Lung (tissue), 12 donors: ENCODE results near the gene FKRP. TPM values are rescaled to one million over a fixed set of nuclear protein-coding genes. Genes with fewer than 3 reads are reported as not detected.

Experiments used
- ATAC-seq: fragments of 200-7000 bp; cut with Tn5 transposase; one replicate; pipeline ENCODE4 v1.9.1; 2020; ENCODE audit warnings: moderate number of reproducible peaks; ENCODE audit not compliant: insufficient read depth, low FRiP score
- DNase-seq, 3 donors: peaks; one replicate each; pipeline ENCODE4 v3.0.0-alpha.2; 2013 to 2017
- H3K27ac ChIP-seq, 2 donors: one replicate each; pipeline ENCODE4 v1.5.1; 2013; ENCODE audit warnings: mild to moderate bottlenecking in 2 of 2, moderate library complexity in 2 of 2, control low read depth in 1 of 2, inconsistent platforms in 1 of 2, low read depth in 1 of 2, low read length in 1 of 2
- H3K27me3 ChIP-seq, 3 donors: one replicate each; pipeline ENCODE4 v1.5.1; 2013; ENCODE audit warnings: low read length in 2 of 3; ENCODE audit not compliant: control insufficient read depth in 3 of 3, insufficient read depth in 3 of 3
- H3K36me3 ChIP-seq, 4 donors: one replicate each; pipeline ENCODE4 v1.5.1; 2013; ENCODE audit warnings: low read length in 4 of 4, mild to moderate bottlenecking in 1 of 4, moderate library complexity in 1 of 4; ENCODE audit not compliant: control insufficient read depth in 4 of 4, insufficient read depth in 4 of 4
- H3K4me1 ChIP-seq, 5 donors: one replicate each; pipeline ENCODE4 v1.5.1; 2013; ENCODE audit warnings: low read length in 5 of 5, mild to moderate bottlenecking in 2 of 5, moderate library complexity in 1 of 5; ENCODE audit not compliant: control insufficient read depth in 5 of 5, insufficient read depth in 5 of 5
- H3K4me3 ChIP-seq: one replicate; pipeline ENCODE4 v1.5.1; 2013; ENCODE audit warnings: mild to moderate bottlenecking, control low read depth, moderate library complexity
- H3K9ac ChIP-seq, 2 donors: one replicate each; pipeline ENCODE4 v1.5.1; 2013; ENCODE audit warnings: low read length in 2 of 2, control low read depth in 1 of 2; ENCODE audit not compliant: insufficient read depth in 1 of 2
- H3K9me3 ChIP-seq, 4 donors: one replicate each; pipeline ENCODE4 v1.5.1; 2013; ENCODE audit warnings: low read length in 3 of 4, mild to moderate bottlenecking in 1 of 4, moderate library complexity in 1 of 4; ENCODE audit not compliant: control insufficient read depth in 4 of 4, insufficient read depth in 3 of 4
- WGBS, 2 donors: extraction: QIAGEN DNeasy Blood & Tissue Kit; methylation state at CpG; one replicate each; pipeline ENCODE4 v1.1.7; 2013; 5-methylcytosine and 5-hydroxymethylcytosine counted together
- polyA plus RNA-seq, 2 donors: library from polyadenylated mRNA; stranded (reverse); fragments of 200-250 nt; gene quantifications; one replicate each; pipeline ENCODE4 v1.2.1, GENCODE V29; 2013
- total RNA-seq, 2 donors: library from RNA; depleted of rRNA in 1 of 2; stranded (reverse); fragments of >200 nt in 1 of 2; gene quantifications; one replicate each; pipeline ENCODE4 v1.2.1, GENCODE V29; 2014 to 2021
- TF ChIP-seq, protein P1 (sequence below): IDR thresholded peaks from 2 replicates; pipeline ENCODE4 v1.5.1; 2012; ENCODE audit warnings: mild to moderate bottlenecking; ENCODE audit errors: control extremely low read depth, extremely low read depth
- donor health status: control.
- donor health status: control.
- donor health status: Bipolar disorder and iron deficiency.
- donor health status: healthy.
- donor health status: DM: yes; HTN: yes; CAD: no.

Gene FKRP
- total and polyA plus RNA-seq, 4 donors, result 10.8 to 23.9 (median 15.2) TPM

DNA sequence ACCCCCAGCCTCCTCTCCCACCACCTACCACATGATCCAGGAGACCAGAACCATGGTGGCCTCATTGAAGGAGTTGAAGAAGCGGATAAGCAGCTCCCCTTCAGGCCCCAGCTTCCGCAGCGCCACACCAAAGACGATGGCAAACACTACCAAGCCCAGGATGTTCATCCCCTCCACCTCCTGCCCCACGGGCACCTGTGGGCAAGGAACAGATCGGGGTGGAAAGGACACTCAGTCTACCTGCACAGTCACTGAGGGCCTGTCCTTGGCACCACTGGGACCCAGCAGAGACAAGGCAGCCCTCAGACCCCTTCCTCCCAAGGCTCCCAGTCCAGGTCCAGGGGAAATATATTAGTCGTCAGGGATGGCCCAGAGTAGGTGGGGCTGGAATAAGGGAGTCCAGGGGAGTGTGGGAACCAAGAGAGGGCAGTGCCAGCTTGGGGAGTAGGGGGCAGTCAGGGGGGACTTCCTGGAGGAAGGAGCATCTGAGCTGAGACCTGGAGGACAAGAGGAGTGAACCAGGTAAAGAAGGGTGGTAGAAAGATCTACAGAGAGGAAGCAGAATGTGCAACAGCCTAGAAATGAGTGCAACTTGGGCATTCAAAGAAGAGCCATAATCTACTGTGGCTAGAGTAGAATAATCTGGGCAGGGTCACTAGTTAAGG lies 36.6 kb downstream of the FKRP start:
- Histone ChIP-seq H3K9ac (no peak overlapping the region), H3K27ac (no peak overlapping the region), H3K4me1 (peaks cover 0 to 32% (median 8%) of the 10 kb centered on the region in 5 donors), H3K9me3 (no peaks in the 10 kb centered on the region), H3K36me3 (peaks cover 0 to 51% (median 43%) of the 10 kb centered on the region in 4 donors), H3K4me3 (no peak overlapping the region), H3K27me3 (no peaks in the 10 kb centered on the region)
- 96 to 98% methylated on average over 7 of the region's 7 CpGs for WGBS, 2 donors
- ATAC-seq, result no peak
- no peak for DNase-seq
- TF ChIP-seq, protein P1, sequence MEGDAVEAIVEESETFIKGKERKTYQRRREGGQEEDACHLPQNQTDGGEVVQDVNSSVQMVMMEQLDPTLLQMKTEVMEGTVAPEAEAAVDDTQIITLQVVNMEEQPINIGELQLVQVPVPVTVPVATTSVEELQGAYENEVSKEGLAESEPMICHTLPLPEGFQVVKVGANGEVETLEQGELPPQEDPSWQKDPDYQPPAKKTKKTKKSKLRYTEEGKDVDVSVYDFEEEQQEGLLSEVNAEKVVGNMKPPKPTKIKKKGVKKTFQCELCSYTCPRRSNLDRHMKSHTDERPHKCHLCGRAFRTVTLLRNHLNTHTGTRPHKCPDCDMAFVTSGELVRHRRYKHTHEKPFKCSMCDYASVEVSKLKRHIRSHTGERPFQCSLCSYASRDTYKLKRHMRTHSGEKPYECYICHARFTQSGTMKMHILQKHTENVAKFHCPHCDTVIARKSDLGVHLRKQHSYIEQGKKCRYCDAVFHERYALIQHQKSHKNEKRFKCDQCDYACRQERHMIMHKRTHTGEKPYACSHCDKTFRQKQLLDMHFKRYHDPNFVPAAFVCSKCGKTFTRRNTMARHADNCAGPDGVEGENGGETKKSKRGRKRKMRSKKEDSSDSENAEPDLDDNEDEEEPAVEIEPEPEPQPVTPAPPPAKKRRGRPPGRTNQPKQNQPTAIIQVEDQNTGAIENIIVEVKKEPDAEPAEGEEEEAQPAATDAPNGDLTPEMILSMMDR, result no peak

DNA sequence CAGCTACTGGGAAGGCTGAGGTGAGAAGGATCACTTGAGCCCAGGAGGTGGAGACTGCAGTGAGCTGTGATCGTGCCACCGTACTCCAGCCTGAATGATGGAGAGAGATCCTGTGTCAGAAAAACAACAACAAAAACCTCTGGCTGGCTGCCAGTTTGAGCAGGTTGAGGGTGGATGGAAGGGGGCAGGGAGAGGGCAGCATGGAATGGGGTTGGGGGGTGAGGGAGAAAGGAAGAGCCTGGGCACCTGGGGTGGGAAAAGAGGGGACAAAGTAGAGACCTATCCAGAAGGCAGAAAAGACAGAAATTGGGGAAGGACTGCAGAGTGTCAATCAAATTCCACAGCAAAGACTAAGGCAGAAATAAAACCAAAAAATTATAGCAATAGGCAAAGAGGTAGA lies 37.8 kb downstream of the FKRP start:
- H3K9ac ChIP-seq, result peak overlapping the region in 1 of 2 donors; percentile 38
- no peak overlapping the region for H3K4me3 ChIP-seq
- TF ChIP-seq, protein P1, result no peak
- H3K36me3 ChIP-seq, result peaks cover 0 to 47% (median 38%) of the 10 kb centered on the region in 4 donors
- no peak overlapping the region for H3K27ac ChIP-seq
- H3K27me3 ChIP-seq, result no peaks in the 10 kb centered on the region
- H3K9me3 ChIP-seq, result no peaks in the 10 kb centered on the region
- 55 to 82% methylated on average over 2 of the region's 2 CpGs for WGBS, 2 donors
- ATAC-seq (no peak), DNase-seq (no peak)
- H3K4me1 ChIP-seq, result peaks cover 0 to 32% (median 8%) of the 10 kb centered on the region in 5 donors

DNA sequence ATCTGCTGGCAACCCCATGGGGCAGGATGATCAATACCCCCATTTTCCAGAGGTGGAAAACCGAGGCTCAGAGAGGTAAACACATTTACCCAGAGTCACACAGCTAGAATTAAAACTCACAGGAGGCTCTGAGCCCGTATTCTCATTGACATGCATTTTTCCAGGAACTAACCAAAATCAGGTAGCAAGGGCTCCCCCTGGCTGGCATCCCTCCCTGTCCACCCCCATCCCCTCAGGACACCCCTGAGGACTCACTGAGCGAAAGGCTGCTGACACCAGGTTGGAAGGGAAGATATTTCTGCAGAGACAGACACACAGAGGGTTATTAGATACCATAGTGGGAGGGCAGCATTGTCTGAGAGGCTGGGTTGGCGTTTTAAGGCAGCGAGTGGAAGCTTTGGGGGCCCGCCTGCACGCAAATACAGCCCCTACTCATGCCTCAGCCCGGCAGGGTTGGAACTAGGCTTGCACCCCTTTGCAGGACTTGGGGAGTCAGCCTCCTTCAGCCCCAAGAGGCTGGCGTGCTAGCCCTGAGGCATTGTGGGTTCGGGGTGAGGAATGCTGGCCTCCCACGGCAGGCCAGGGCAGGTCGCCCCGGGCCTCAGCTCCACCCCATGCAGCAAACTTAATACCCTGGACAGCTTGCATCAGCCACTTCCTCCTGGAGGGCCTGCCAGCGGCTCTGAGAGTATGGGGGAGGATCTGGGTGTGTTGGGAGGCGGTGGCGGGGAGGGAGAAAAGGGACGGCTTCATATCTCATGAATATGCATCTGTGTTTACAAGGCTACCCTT lies 38.6 kb downstream of the FKRP start:
- H3K27ac ChIP-seq, result peak overlapping the region in 1 of 2 donors; percentile 79
- peak overlapping the region in 1 of 2 donors; percentile 38 for H3K9ac ChIP-seq
- TF ChIP-seq, protein P1, result no peak
- H3K9me3 ChIP-seq, result no peaks in the 10 kb centered on the region
- H3K4me3 ChIP-seq, result peak overlapping the region; percentile 23
- H3K27me3 ChIP-seq, result no peaks in the 10 kb centered on the region
- peak; percentile 61 for ATAC-seq
- H3K4me1 ChIP-seq, result peaks cover 0 to 32% (median 8%) of the 10 kb centered on the region in 5 donors
- H3K36me3 ChIP-seq, result peaks cover 0 to 41% (median 34%) of the 10 kb centered on the region in 4 donors
- 32 to 33% methylated on average over 17 of the region's 17 CpGs for WGBS, 2 donors
- DNase-seq, result peak; percentile 71 to 92 (median 79)
